Measurements from ENCODE around the gene GABRG3. TPM values are rescaled to one million over a fixed set of nuclear protein-coding genes. Genes with fewer than 3 reads are reported as not detected.

Gene GABRG3
- total RNA-seq, 2 experiments from 2014 or later = not detected

GRCh38 chr15:27210176-27210575 lies 239.2 kb downstream of the GABRG3 start:
- no peak overlapping the region for H3K27ac Mint-ChIP-seq
- intact Hi-C loops (cut with micrococcal nuclease) = no loop called here
- no peak for DNase-seq
- CTCF ChIA-PET = no interaction called here
- no peak for TF ChIP-seq CTCF (IDR thresholded peaks at IDR 0.05)
- peaks cover 15% of the 10 kb centered on the region for H3K9me3 Mint-ChIP-seq
- no peaks in the 10 kb centered on the region for H3K4me1 Mint-ChIP-seq (ENCODE audit: low read depth)
- H3K4me3 Mint-ChIP-seq = no peak overlapping the region
- POLR2A ChIA-PET = interaction anchor here (0.7 kb wide), 1 partner anchor 1029 kb away, joined by 3 read pairs; no protein-coding TSS in a partner anchor
- no peaks in the 10 kb centered on the region for H3K36me3 Mint-ChIP-seq (ENCODE audit: low read depth)
- no peak for ATAC-seq
- H3K27me3 Mint-ChIP-seq = no peaks in the 10 kb centered on the region

- no peaks in the 10 kb centered on the region for H3K27me3 Mint-ChIP-seq
- intact Hi-C loops (cut with micrococcal nuclease) = no loop called here
- H3K27ac Mint-ChIP-seq = no peak overlapping the region
- H3K36me3 Mint-ChIP-seq (ENCODE audit: low read depth) = no peaks in the 10 kb centered on the region
- DNase-seq (no peak), ATAC-seq (no peak)
- H3K4me1 Mint-ChIP-seq (ENCODE audit: low read depth) = no peaks in the 10 kb centered on the region
- H3K9me3 Mint-ChIP-seq = peaks cover 12% of the 10 kb centered on the region
- no peak overlapping the region for H3K4me3 Mint-ChIP-seq
- no peak for TF ChIP-seq CTCF (IDR thresholded peaks at IDR 0.05)
- POLR2A ChIA-PET = interaction anchor here (0.6 kb wide), 1 partner anchor 47 kb away, joined by 5 read pairs; no protein-coding TSS in a partner anchor
- CTCF ChIA-PET = no interaction called here
These were observed 243.1 kb downstream of the GABRG3 start for GRCh38 chr15:27214032-27214431.

GRCh38 chr15:27214961-27215360 lies 244.0 kb downstream of the GABRG3 start:
- H3K4me1 Mint-ChIP-seq (ENCODE audit: low read depth) = no peaks in the 10 kb centered on the region
- intact Hi-C loops (cut with micrococcal nuclease) = no loop called here
- ChIA-PET POLR2A (no interaction called here), CTCF (no interaction called here)
- H3K27me3 Mint-ChIP-seq = no peaks in the 10 kb centered on the region
- H3K4me3 Mint-ChIP-seq = no peak overlapping the region
- TF ChIP-seq CTCF (IDR thresholded peaks at IDR 0.05) = no peak
- no peak for DNase-seq
- H3K27ac Mint-ChIP-seq = no peak overlapping the region
- H3K36me3 Mint-ChIP-seq (ENCODE audit: low read depth) = no peaks in the 10 kb centered on the region
- H3K9me3 Mint-ChIP-seq = peaks cover 12% of the 10 kb centered on the region
- no peak for ATAC-seq

- CTCF ChIA-PET = no interaction called here
- Mint-ChIP-seq H3K36me3 (ENCODE audit: low read depth) (no peaks in the 10 kb centered on the region), H3K4me3 (no peak overlapping the region), H3K9me3 (peaks cover 4% of the 10 kb centered on the region), H3K4me1 (ENCODE audit: low read depth) (no peaks in the 10 kb centered on the region), H3K27me3 (no peaks in the 10 kb centered on the region), H3K27ac (no peak overlapping the region)
- DNase-seq (no peak), ATAC-seq (no peak)
- POLR2A ChIA-PET = no interaction called here
- intact Hi-C loops (cut with micrococcal nuclease) = no loop called here
- no peak for TF ChIP-seq CTCF (IDR thresholded peaks at IDR 0.05)
These were observed 247.4 kb downstream of the GABRG3 start for GRCh38 chr15:27218426-27218825.

GRCh38 chr15:27219636-27220035 lies 248.7 kb downstream of the GABRG3 start:
- DNase-seq = no peak

More at GRCh38 chr15:27219636-27220035, 248.7 kb downstream of the GABRG3 start:
- Mint-ChIP-seq H3K27ac (no peak overlapping the region), H3K27me3 (no peaks in the 10 kb centered on the region), H3K4me1 (ENCODE audit: low read depth) (no peaks in the 10 kb centered on the region), H3K4me3 (no peak overlapping the region), H3K36me3 (ENCODE audit: low read depth) (no peaks in the 10 kb centered on the region), H3K9me3 (peaks cover 4% of the 10 kb centered on the region)
- no peak for ATAC-seq
- no peak for TF ChIP-seq CTCF (IDR thresholded peaks at IDR 0.05)
- ChIA-PET CTCF (no interaction called here), POLR2A (no interaction called here)
- intact Hi-C loops (cut with micrococcal nuclease) = no loop called here

Data from activated CD8-positive, alpha-beta T cell treated with anti-CD3 and anti-CD28 coated beads for 36 hours (primary cell).